Measurements from ENCODE around the gene GGT6.

DNA sequence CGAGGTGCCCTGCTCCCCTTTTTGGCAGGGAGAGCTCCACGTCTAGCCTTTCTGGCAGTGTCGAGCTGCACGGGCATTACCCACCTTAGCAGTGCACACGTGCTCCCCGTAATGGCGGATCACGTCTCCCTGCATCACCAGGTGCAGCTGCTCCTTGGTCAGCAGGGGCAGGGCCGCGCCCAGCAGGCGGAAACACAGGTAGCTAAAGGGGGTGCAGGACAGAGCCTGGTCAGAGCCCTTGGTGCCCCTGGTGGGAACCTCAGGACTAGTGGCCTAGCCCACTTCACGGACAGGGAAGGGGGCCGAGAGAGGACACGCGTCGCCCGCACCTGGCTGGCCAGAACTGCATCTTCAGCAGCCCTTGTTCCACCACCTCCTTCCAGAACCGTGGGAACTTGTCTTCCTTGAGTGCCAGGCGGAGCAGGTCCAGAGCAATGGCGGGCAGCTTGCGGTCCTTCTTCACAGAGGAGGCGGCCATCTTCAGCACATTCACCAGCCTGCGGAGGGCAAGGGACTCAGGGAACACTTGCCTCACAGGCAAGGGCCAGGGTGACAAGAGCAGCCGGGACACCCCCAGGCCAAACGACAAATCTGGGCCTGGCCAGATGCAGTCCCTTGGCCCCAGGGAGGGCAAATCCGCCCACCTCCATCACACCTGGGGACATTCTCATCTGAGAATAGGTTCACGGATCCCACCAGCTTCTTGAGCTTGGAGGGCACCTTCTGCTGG, 8.4 kb downstream of the GGT6 start:
- TF ChIP-seq POLR2A (IDR thresholded peaks at IDR 0.05; ENCODE audit: low read depth, low read length) (no peak), POLR2AphosphoS5 (IDR thresholded peaks at IDR 0.05; ENCODE audit: low read depth, low read length) (no peak), TAF1 (IDR thresholded peaks at IDR 0.05; ENCODE audit: borderline replicate concordance, low read depth, low read length) (no peak)
